ENCODE results near the gene G3BP1. TPM values are rescaled to one million over a fixed set of nuclear protein-coding genes. Genes with fewer than 3 reads are reported as not detected.

Gene G3BP1
- total and polyA plus RNA-seq, 4 donors: 26.9 to 144 (median 62.7) TPM

GRCh38 chr5:151779531-151780125 lies 7.9 kb downstream of the G3BP1 start:
- DNase-seq (ENCODE audit: low spot score): no peak
- peaks cover 10 to 42% (median 23%) of the 10 kb centered on the region in 4 donors for H3K4me1 ChIP-seq (ENCODE audit: control insufficient read depth in 4 of 4, insufficient read depth in 4 of 4, low read length in 3 of 4)
- 86% methylated on average over 3 of the region's 3 CpGs for WGBS
- H3K27ac ChIP-seq (ENCODE audit: low read depth in 1 of 2, low read length in 2 of 2): no peak overlapping the region
- no peak for TF ChIP-seq FOXA1 (IDR thresholded peaks at IDR 0.05)
- TF ChIP-seq NR2F2 (IDR thresholded peaks at IDR 0.05): no peak
- TF ChIP-seq, protein P1, sequence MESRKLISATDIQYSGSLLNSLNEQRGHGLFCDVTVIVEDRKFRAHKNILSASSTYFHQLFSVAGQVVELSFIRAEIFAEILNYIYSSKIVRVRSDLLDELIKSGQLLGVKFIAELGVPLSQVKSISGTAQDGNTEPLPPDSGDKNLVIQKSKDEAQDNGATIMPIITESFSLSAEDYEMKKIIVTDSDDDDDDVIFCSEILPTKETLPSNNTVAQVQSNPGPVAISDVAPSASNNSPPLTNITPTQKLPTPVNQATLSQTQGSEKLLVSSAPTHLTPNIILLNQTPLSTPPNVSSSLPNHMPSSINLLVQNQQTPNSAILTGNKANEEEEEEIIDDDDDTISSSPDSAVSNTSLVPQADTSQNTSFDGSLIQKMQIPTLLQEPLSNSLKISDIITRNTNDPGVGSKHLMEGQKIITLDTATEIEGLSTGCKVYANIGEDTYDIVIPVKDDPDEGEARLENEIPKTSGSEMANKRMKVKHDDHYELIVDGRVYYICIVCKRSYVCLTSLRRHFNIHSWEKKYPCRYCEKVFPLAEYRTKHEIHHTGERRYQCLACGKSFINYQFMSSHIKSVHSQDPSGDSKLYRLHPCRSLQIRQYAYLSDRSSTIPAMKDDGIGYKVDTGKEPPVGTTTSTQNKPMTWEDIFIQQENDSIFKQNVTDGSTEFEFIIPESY (IDR thresholded peaks at IDR 0.05): no peak
- no peak for TF ChIP-seq HNF4G (IDR thresholded peaks at IDR 0.05)
- peaks cover 0 to 7% (median 0%) of the 10 kb centered on the region in 4 donors for H3K36me3 ChIP-seq (ENCODE audit: control insufficient read depth in 4 of 4, insufficient read depth in 3 of 4, low read depth in 1 of 4, low read length in 3 of 4)
- H3K9ac ChIP-seq (ENCODE audit: low read depth in 1 of 2, low read length in 2 of 2): no peak overlapping the region
- no peaks in the 10 kb centered on the region for H3K27me3 ChIP-seq (ENCODE audit: control insufficient read depth in 4 of 4, insufficient read depth in 4 of 4, low read length in 3 of 4)
- H3K4me3 ChIP-seq (ENCODE audit: low read depth in 1 of 3, low read length in 3 of 3): no peak overlapping the region
- no peaks in the 10 kb centered on the region for H3K9me3 ChIP-seq (ENCODE audit: control insufficient read depth in 4 of 4, low read length in 3 of 4)

GRCh38 chr5:151780348-151780747 lies 8.6 kb downstream of the G3BP1 start:
- peaks cover 9 to 41% (median 16%) of the 10 kb centered on the region in 4 donors for H3K4me1 ChIP-seq (ENCODE audit: control insufficient read depth in 4 of 4, insufficient read depth in 4 of 4, low read length in 3 of 4)
- WGBS: 94% methylated on average over 11 of the region's 11 CpGs
- H3K27ac ChIP-seq (ENCODE audit: low read depth in 1 of 2, low read length in 2 of 2): no peak overlapping the region
- no peak for TF ChIP-seq SP1 (IDR thresholded peaks at IDR 0.05)
- TF ChIP-seq JUND (IDR thresholded peaks at IDR 0.05): no peak
- TF ChIP-seq, protein P2, sequence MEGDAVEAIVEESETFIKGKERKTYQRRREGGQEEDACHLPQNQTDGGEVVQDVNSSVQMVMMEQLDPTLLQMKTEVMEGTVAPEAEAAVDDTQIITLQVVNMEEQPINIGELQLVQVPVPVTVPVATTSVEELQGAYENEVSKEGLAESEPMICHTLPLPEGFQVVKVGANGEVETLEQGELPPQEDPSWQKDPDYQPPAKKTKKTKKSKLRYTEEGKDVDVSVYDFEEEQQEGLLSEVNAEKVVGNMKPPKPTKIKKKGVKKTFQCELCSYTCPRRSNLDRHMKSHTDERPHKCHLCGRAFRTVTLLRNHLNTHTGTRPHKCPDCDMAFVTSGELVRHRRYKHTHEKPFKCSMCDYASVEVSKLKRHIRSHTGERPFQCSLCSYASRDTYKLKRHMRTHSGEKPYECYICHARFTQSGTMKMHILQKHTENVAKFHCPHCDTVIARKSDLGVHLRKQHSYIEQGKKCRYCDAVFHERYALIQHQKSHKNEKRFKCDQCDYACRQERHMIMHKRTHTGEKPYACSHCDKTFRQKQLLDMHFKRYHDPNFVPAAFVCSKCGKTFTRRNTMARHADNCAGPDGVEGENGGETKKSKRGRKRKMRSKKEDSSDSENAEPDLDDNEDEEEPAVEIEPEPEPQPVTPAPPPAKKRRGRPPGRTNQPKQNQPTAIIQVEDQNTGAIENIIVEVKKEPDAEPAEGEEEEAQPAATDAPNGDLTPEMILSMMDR (IDR thresholded peaks at IDR 0.05; ENCODE audit: low read depth, low read length, missing input control): no peak
- TF ChIP-seq, protein P3, sequence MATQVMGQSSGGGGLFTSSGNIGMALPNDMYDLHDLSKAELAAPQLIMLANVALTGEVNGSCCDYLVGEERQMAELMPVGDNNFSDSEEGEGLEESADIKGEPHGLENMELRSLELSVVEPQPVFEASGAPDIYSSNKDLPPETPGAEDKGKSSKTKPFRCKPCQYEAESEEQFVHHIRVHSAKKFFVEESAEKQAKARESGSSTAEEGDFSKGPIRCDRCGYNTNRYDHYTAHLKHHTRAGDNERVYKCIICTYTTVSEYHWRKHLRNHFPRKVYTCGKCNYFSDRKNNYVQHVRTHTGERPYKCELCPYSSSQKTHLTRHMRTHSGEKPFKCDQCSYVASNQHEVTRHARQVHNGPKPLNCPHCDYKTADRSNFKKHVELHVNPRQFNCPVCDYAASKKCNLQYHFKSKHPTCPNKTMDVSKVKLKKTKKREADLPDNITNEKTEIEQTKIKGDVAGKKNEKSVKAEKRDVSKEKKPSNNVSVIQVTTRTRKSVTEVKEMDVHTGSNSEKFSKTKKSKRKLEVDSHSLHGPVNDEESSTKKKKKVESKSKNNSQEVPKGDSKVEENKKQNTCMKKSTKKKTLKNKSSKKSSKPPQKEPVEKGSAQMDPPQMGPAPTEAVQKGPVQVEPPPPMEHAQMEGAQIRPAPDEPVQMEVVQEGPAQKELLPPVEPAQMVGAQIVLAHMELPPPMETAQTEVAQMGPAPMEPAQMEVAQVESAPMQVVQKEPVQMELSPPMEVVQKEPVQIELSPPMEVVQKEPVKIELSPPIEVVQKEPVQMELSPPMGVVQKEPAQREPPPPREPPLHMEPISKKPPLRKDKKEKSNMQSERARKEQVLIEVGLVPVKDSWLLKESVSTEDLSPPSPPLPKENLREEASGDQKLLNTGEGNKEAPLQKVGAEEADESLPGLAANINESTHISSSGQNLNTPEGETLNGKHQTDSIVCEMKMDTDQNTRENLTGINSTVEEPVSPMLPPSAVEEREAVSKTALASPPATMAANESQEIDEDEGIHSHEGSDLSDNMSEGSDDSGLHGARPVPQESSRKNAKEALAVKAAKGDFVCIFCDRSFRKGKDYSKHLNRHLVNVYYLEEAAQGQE (IDR thresholded peaks at IDR 0.05): no peak
- no peak for TF ChIP-seq HNF4G (IDR thresholded peaks at IDR 0.05)
- TF ChIP-seq, protein P4, sequence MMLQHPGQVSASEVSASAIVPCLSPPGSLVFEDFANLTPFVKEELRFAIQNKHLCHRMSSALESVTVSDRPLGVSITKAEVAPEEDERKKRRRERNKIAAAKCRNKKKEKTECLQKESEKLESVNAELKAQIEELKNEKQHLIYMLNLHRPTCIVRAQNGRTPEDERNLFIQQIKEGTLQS (IDR thresholded peaks at IDR 0.05): no peak
- no peak for TF ChIP-seq NR2F2 (IDR thresholded peaks at IDR 0.05)
- no peak for TF ChIP-seq YY1 (IDR thresholded peaks at IDR 0.05)
- TF ChIP-seq MAX (IDR thresholded peaks at IDR 0.05): no peak
- no peak for TF ChIP-seq GABPA (IDR thresholded peaks at IDR 0.05 in 1 of 2, conservative IDR thresholded peaks at IDR 0.05 in 1 of 2)
- no peak for TF ChIP-seq FOXA1 (IDR thresholded peaks at IDR 0.05)
- no peak for TF ChIP-seq EGR1 (IDR thresholded peaks at IDR 0.05; ENCODE audit: low read depth in 2 of 2)
- TF ChIP-seq TAF1 (conservative IDR thresholded peaks at IDR 0.05): no peak
- TF ChIP-seq HNF4A (conservative IDR thresholded peaks at IDR 0.05): no peak
- no peaks in the 10 kb centered on the region for H3K27me3 ChIP-seq (ENCODE audit: control insufficient read depth in 4 of 4, insufficient read depth in 4 of 4, low read length in 3 of 4)
- H3K4me3 ChIP-seq (ENCODE audit: low read depth in 1 of 3, low read length in 3 of 3): no peak overlapping the region
- DNase-seq (ENCODE audit: low spot score): no peak
- H3K9me3 ChIP-seq (ENCODE audit: control insufficient read depth in 4 of 4, low read length in 3 of 4): no peaks in the 10 kb centered on the region
- no peak overlapping the region for H3K9ac ChIP-seq (ENCODE audit: low read depth in 1 of 2, low read length in 2 of 2)
- H3K36me3 ChIP-seq (ENCODE audit: control insufficient read depth in 4 of 4, insufficient read depth in 3 of 4, low read depth in 1 of 4, low read length in 3 of 4): peaks cover 0 to 7% (median 0%) of the 10 kb centered on the region in 4 donors
